GM12864 (cell line): ENCODE measurements around the gene CBFA2T2.
"Not testable (repeated sequence)": the region's sequence is repeated elsewhere in the genome, so short reads cannot be mapped to it uniquely, and the experiment has no call there.

Experiments used
- DNase-seq: peaks from one replicate; pipeline ENCODE4 v3.0.0-alpha.2; 2011; ENCODE audit warnings: low read depth
- H3K4me3 ChIP-seq: 2 replicates; pipeline ENCODE4 v1.5.1; 2011; ENCODE audit warnings: mild to moderate bottlenecking, low read depth, low read length, control low read depth
- CTCF ChIP-seq: IDR thresholded peaks from 2 replicates; pipeline ENCODE4 v1.5.1; 2011; ENCODE audit warnings: low read depth, mild to moderate bottlenecking, moderate library complexity, low read length, control low read depth, inconsistent platforms; ENCODE audit errors: missing control alignments

Gene CBFA2T2

GRCh38 chr20:33444797-33445560 lies 44.9 kb upstream of the CBFA2T2 start:
- no peak overlapping the region; the same call in 1 of the 2 replicates for H3K4me3 ChIP-seq
- peak; percentile 36 for TF ChIP-seq CTCF
- no peak for DNase-seq

- no peak for DNase-seq
- no peak overlapping the region for H3K4me3 ChIP-seq
- TF ChIP-seq CTCF, result no peak
Observed at GRCh38 chr20:33445881-33446625, 43.8 kb upstream of the CBFA2T2 start.

- no peak for TF ChIP-seq CTCF
- no peak for DNase-seq
- no peak overlapping the region for H3K4me3 ChIP-seq
Observed at GRCh38 chr20:33450867-33451266, 39.0 kb upstream of the CBFA2T2 start.

GRCh38 chr20:33456916-33457642 lies 32.8 kb upstream of the CBFA2T2 start:
- H3K4me3 ChIP-seq, DNase-seq: not testable (repeated sequence)
- TF ChIP-seq CTCF, result peak; percentile 97

GRCh38 chr20:33459599-33459998 lies 30.3 kb upstream of the CBFA2T2 start:
- H3K4me3 ChIP-seq, result no peak overlapping the region
- TF ChIP-seq CTCF, result no peak
- DNase-seq, result no peak

- no peak for DNase-seq
- TF ChIP-seq CTCF, result no peak
- H3K4me3 ChIP-seq, result no peak overlapping the region
Observed at GRCh38 chr20:33460711-33461110, 29.2 kb upstream of the CBFA2T2 start.
